AML-193 (cell line): Measurements from ENCODE around the gene ATP5F1C.

Experiments
- DNase-seq, 2 experiments: peaks; one replicate each; lab custom pipeline; 2025; lab: John Stamatoyannopoulos, UW

ATP5F1C gene

DNA sequence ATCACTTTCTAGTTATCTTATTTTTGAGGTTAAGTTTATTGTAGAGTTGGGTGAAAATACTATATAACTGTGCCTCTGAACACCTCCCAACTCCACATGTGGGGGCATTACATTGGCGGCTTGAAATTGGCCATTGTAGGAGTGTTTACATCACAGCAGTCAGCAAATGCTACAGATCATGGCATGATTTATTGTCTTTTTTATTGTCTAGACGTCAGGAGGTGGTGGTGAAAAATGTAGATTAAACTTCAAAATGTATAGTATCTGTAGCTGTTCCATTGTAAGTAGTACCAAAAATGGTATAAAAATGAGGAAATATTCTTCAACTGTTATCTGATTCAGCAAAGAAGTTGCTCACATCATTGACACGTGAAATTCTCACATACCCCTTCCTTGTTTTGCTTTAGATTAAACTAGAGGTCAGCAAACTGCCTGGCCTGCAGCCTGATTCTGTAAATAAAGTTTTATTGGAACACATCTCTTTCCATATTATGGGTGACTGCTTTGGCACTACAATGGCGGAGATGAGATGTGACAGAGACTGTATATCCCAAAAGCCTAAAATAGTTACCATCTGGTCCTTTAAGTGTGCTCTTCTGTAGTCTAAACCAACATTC lies 65.4 kb downstream of the ATP5F1C start:
- DNase-seq = no peak

- no peak for DNase-seq
Measured at GRCh38 chr10:7853890-7854289, 65.9 kb downstream of the ATP5F1C start.

GRCh38 chr10:7855205-7855604 lies 67.2 kb downstream of the ATP5F1C start:
- DNase-seq = no peak

DNA sequence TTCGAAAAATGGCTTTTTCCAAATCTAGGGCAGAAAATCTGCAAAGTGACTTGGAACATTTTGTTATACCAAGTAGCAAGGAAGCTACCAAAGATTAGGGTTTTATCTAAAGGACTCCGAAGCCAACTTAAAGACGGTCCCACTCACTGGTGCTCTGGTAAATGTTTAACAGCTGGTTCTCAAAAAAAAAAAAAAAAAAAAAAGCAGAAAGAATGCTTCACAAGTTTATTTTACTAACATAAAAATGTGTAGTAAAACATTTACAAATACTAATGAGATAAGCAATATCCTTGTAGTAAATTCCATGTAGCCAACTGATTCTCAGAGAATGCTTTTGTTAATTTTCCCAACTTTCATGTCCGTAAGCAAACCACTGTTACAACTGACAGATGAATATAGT lies 68.7 kb downstream of the ATP5F1C start:
- no peak for DNase-seq

DNA sequence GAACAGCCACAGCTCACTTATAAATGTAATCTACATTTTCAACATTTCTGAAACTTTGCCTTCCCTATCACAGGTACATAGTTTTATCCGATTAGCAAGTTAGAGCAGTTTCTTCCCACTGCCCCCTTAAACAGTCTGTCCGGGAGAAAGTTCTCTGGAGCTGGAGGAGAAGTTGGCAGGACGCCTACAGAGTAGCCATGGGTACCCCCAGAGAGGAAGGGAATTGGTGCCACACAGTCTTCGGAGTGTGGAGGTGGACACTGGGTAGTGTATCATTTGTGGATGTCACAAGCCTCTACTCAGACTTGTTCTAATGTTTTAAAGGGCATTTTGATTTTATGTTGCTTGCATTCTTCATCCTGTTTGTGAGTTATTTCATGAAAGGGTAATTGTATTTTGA lies 69.3 kb downstream of the ATP5F1C start:
- no peak for DNase-seq
